ENCODE measurements around the gene RABGEF1. TPM values are rescaled to one million over a fixed set of nuclear protein-coding genes. Genes with fewer than 3 reads are reported as not detected.
"Not testable (repeated sequence)": the region's sequence is repeated elsewhere in the genome, so short reads cannot be mapped to it uniquely, and the experiment has no call there.

Gene RABGEF1
- total and polyA plus RNA-seq, 4 donors: 5.2 to 14.0 (median 7.7) TPM

DNA sequence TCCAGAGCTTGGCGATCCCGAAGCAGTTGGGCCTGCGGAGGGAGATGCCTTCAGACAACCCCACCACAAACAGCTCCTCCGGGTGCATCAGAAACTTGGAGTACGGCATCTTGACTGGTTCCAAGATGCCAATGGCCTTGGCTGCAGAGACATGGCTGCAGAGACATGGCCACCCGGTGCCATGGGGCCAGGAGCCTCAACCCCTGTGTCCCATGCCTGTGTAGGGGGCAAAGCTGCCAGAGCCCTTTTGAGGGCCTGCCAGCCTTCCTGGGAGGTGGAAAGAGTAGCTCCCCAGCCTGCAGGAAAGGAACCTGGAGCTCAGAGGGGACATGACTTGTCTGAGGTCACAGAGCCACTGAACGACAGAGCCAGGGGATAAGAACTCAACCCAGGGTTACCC lies 83.5 kb downstream of the RABGEF1 start:
- Histone ChIP-seq H3K27ac (ENCODE audit: low read depth in 1 of 2, low read length in 2 of 2) (no peak overlapping the region), H3K9ac (ENCODE audit: low read depth in 1 of 2, low read length in 2 of 2) (no peak overlapping the region), H3K27me3 (ENCODE audit: control insufficient read depth in 4 of 4, insufficient read depth in 4 of 4, low read length in 3 of 4) (no peaks in the 10 kb centered on the region), H3K9me3 (ENCODE audit: control insufficient read depth in 4 of 4, low read length in 3 of 4) (no peaks in the 10 kb centered on the region), H3K36me3 (ENCODE audit: control insufficient read depth in 4 of 4, insufficient read depth in 3 of 4, low read depth in 1 of 4, low read length in 3 of 4) (no peaks in the 10 kb centered on the region), H3K4me1 (ENCODE audit: control insufficient read depth in 4 of 4, insufficient read depth in 4 of 4, low read length in 3 of 4) (no peaks in the 10 kb centered on the region), H3K4me3 (ENCODE audit: low read depth in 1 of 3, low read length in 3 of 3) (no peak overlapping the region)
- TF ChIP-seq RXRA (IDR thresholded peaks at IDR 0.05) (no peak), TAF1 (conservative IDR thresholded peaks at IDR 0.05) (no peak), NR2F2 (IDR thresholded peaks at IDR 0.05) (no peak), YY1 (IDR thresholded peaks at IDR 0.05) (no peak)
- TF ChIP-seq, protein P1, sequence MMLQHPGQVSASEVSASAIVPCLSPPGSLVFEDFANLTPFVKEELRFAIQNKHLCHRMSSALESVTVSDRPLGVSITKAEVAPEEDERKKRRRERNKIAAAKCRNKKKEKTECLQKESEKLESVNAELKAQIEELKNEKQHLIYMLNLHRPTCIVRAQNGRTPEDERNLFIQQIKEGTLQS (IDR thresholded peaks at IDR 0.05): no peak
- TF ChIP-seq, protein P2, sequence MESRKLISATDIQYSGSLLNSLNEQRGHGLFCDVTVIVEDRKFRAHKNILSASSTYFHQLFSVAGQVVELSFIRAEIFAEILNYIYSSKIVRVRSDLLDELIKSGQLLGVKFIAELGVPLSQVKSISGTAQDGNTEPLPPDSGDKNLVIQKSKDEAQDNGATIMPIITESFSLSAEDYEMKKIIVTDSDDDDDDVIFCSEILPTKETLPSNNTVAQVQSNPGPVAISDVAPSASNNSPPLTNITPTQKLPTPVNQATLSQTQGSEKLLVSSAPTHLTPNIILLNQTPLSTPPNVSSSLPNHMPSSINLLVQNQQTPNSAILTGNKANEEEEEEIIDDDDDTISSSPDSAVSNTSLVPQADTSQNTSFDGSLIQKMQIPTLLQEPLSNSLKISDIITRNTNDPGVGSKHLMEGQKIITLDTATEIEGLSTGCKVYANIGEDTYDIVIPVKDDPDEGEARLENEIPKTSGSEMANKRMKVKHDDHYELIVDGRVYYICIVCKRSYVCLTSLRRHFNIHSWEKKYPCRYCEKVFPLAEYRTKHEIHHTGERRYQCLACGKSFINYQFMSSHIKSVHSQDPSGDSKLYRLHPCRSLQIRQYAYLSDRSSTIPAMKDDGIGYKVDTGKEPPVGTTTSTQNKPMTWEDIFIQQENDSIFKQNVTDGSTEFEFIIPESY (IDR thresholded peaks at IDR 0.05): no peak
- DNase-seq (ENCODE audit: low spot score): no peak
- 94% methylated on average over 7 of the region's 7 CpGs for WGBS

DNA sequence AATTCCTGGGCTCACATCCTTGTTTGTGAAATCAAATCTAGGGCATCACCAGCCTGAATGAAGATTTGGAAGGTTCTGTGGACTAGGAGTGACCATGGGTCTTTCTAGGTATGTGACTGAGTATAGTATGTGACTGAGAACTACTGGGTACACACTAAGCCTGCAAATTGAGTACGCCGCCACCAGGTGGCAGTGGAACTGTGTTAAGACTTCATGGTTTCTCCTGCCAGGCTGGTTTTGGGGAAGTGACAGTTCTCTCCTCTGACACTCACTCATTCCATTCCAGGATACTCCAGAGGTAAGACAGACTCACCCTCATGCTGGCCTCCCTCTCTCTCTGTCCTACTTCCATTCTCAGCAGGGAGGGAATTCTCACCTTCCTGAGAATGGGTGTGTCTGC lies 85.0 kb downstream of the RABGEF1 start:
- not testable (repeated sequence) for H3K9me3 ChIP-seq (ENCODE audit: control insufficient read depth in 4 of 4, low read length in 3 of 4); H3K36me3 ChIP-seq (ENCODE audit: control insufficient read depth in 4 of 4, insufficient read depth in 3 of 4, low read depth in 1 of 4, low read length in 3 of 4); H3K9ac ChIP-seq (ENCODE audit: low read depth in 1 of 2, low read length in 2 of 2); H3K27me3 ChIP-seq (ENCODE audit: control insufficient read depth in 4 of 4, insufficient read depth in 4 of 4, low read length in 3 of 4); H3K4me1 ChIP-seq (ENCODE audit: control insufficient read depth in 4 of 4, insufficient read depth in 4 of 4, low read length in 3 of 4); H3K27ac ChIP-seq (ENCODE audit: low read depth in 1 of 2, low read length in 2 of 2); H3K4me3 ChIP-seq (ENCODE audit: low read depth in 1 of 3, low read length in 3 of 3)
- peak in 1 of 2 donors; percentile 22 for TF ChIP-seq RAD21 (IDR thresholded peaks at IDR 0.05)
- DNase-seq (ENCODE audit: low spot score): peak; percentile 55
- 57% methylated on average over 2 of the region's 2 CpGs for WGBS

DNA sequence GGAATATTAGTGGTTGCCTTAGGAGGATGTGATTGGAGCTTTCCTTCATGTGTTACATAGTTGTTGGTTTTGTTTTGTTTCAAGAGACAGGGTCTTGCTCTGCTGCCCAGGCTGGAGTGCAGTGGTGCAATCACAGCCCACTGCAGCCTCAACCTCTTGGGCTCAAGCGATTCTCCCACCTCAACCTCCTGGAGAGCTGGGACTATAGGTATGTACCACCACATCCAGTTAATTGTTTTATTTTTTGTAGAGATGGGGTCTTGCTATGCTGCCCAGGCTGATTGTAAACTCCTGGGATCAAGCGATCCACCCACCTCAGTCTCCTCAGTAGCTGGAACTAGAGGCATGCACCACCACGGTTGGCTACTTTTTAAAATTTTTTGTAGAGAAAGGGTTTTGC lies 86.1 kb downstream of the RABGEF1 start:
- no peak for DNase-seq (ENCODE audit: low spot score)
- Histone ChIP-seq H3K27me3 (ENCODE audit: control insufficient read depth in 4 of 4, insufficient read depth in 4 of 4, low read length in 3 of 4) (no peaks in the 10 kb centered on the region), H3K36me3 (ENCODE audit: control insufficient read depth in 4 of 4, insufficient read depth in 3 of 4, low read depth in 1 of 4, low read length in 3 of 4) (no peaks in the 10 kb centered on the region), H3K4me3 (ENCODE audit: low read depth in 1 of 3, low read length in 3 of 3) (no peak overlapping the region), H3K9me3 (ENCODE audit: control insufficient read depth in 4 of 4, low read length in 3 of 4) (no peaks in the 10 kb centered on the region), H3K27ac (ENCODE audit: low read depth in 1 of 2, low read length in 2 of 2) (no peak overlapping the region), H3K4me1 (ENCODE audit: control insufficient read depth in 4 of 4, insufficient read depth in 4 of 4, low read length in 3 of 4) (no peaks in the 10 kb centered on the region), H3K9ac (ENCODE audit: low read depth in 1 of 2, low read length in 2 of 2) (no peak overlapping the region)
- TF ChIP-seq, protein P3, sequence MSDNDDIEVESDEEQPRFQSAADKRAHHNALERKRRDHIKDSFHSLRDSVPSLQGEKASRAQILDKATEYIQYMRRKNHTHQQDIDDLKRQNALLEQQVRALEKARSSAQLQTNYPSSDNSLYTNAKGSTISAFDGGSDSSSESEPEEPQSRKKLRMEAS (IDR thresholded peaks at IDR 0.05): no peak
- WGBS: 94% methylated on average over 3 of the region's 3 CpGs

DNA sequence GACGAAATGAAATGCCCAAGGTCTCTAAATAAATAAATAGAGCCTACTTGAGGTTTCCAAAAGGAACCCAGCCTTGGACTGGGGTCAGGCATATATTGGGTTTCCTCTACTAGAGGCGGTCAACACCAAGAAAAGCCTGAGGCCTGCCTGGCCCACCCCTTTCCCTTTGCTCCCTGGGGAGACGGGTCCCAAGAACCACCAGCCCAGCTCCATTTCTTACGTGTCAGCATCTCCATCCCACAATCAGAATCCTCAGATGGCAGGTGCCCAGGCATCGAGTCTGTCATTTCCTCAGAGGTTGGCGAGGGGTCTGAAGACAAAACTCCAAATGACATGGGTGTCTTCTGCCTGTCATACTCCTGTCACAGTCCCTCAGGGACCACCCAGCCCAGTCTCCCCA lies 90.4 kb downstream of the RABGEF1 start:
- not testable (repeated sequence) for H3K9ac ChIP-seq (ENCODE audit: low read depth in 1 of 2, low read length in 2 of 2); H3K27ac ChIP-seq (ENCODE audit: low read depth in 1 of 2, low read length in 2 of 2); H3K27me3 ChIP-seq (ENCODE audit: control insufficient read depth in 4 of 4, insufficient read depth in 4 of 4, low read length in 3 of 4); DNase-seq (ENCODE audit: low spot score); H3K9me3 ChIP-seq (ENCODE audit: control insufficient read depth in 4 of 4, low read length in 3 of 4); H3K4me1 ChIP-seq (ENCODE audit: control insufficient read depth in 4 of 4, insufficient read depth in 4 of 4, low read length in 3 of 4); H3K4me3 ChIP-seq (ENCODE audit: low read depth in 1 of 3, low read length in 3 of 3); H3K36me3 ChIP-seq (ENCODE audit: control insufficient read depth in 4 of 4, insufficient read depth in 3 of 4, low read depth in 1 of 4, low read length in 3 of 4)
- WGBS: 95% methylated on average over 6 of the region's 6 CpGs
